ENCODE measurements around the gene CMIP. TPM values are rescaled to one million over a fixed set of nuclear protein-coding genes. Genes with fewer than 3 reads are reported as not detected.

The CMIP gene
- total and polyA plus RNA-seq, 7 donors, result 11.0 to 60.3 (median 20.4) TPM

GRCh38 chr16:81537721-81538561 is 93.3 kb downstream of the CMIP start:
- H3K27ac ChIP-seq, result no peak overlapping the region
- TF ChIP-seq POLR2AphosphoS5 (IDR thresholded peaks at IDR 0.05) (no peak), CTCF (IDR thresholded peaks at IDR 0.05) (no peak), EP300 (IDR thresholded peaks at IDR 0.05) (no peak), POLR2A (IDR thresholded peaks at IDR 0.05) (no peak)
- no peak for DNase-seq
- H3K36me3 ChIP-seq, result no peaks in the 10 kb centered on the region
- H3K9me3 ChIP-seq, result no peaks in the 10 kb centered on the region
- intact Hi-C loops (cut with DNase I), result no loop called here
- WGBS, 2 donors, result 86 to 88% methylated on average over 18 of the region's 18 CpGs
- H3K4me3 ChIP-seq, result no peak overlapping the region
- peaks cover 0 to 29% (median 22%) of the 10 kb centered on the region in 4 donors for H3K4me1 ChIP-seq
- no peaks in the 10 kb centered on the region for H3K27me3 ChIP-seq

DNA sequence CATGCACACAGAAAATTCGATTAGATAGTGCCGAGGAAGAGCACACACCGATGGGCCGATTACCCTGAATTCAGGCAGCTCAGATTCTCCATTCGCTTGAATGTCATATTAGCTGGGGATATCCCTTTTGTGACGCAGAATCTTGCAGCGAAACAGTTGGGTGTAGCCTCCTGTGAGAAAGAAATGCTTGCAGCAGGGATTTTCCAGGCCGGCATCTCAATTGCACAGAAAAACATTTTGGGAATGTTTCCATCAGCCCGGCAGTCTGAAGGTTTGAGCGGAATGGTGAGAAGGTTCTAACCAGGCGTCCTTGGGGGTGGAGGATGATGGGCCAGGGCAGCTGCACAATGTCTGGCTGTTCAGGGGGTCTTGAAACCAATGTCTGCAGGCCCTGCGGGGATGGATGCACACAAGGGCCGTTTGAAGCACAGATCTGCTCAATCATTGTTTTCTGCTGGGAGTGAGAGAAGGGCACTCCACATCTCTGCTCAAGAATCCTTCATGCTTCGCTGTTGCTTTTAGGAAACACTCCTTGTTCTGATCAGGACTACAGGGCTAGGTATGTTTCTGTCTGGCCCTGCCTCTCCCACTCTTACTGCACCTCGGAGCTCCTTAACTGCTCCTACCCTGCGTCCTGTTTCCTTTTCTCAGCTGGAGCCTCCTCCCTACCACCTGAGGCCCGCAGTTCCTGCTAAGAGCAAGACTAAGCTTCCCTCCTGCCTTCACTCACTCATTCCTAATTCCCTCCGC is 94.6 kb downstream of the CMIP start:
- peaks cover 0 to 39% (median 30%) of the 10 kb centered on the region in 4 donors for H3K4me1 ChIP-seq
- intact Hi-C loops (cut with DNase I), result no loop called here
- 74% methylated on average over 18 of the region's 18 CpGs for WGBS, 2 donors

GRCh38 chr16:81539759-81540472 is 95.3 kb downstream of the CMIP start:
- 90 to 95% methylated on average over 19 of the region's 19 CpGs for WGBS, 2 donors

More for the DNA sequence above, 94.6 kb downstream of the CMIP start:
- H3K27me3 ChIP-seq, result no peaks in the 10 kb centered on the region
- H3K27ac ChIP-seq, result peak overlapping the region in 2 of 4 donors; percentile 6 to 13
- DNase-seq, result no peak
- no peaks in the 10 kb centered on the region for H3K9me3 ChIP-seq
- TF ChIP-seq POLR2AphosphoS5 (IDR thresholded peaks at IDR 0.05), result no peak
- no peak for TF ChIP-seq CTCF (IDR thresholded peaks at IDR 0.05)
- no peak for TF ChIP-seq POLR2A (IDR thresholded peaks at IDR 0.05)
- no peak for TF ChIP-seq EP300 (IDR thresholded peaks at IDR 0.05)
- no peak overlapping the region for H3K4me3 ChIP-seq
- H3K36me3 ChIP-seq, result no peaks in the 10 kb centered on the region

More at GRCh38 chr16:81539759-81540472, 95.3 kb downstream of the CMIP start:
- H3K27ac ChIP-seq, result no peak overlapping the region
- no peaks in the 10 kb centered on the region for H3K9me3 ChIP-seq
- no peak for TF ChIP-seq POLR2AphosphoS5 (IDR thresholded peaks at IDR 0.05)
- TF ChIP-seq POLR2A (IDR thresholded peaks at IDR 0.05), result no peak
- TF ChIP-seq EP300 (IDR thresholded peaks at IDR 0.05), result no peak
- TF ChIP-seq CTCF (IDR thresholded peaks at IDR 0.05), result no peak
- intact Hi-C loops (cut with DNase I), result no loop called here
- H3K27me3 ChIP-seq, result no peaks in the 10 kb centered on the region
- DNase-seq, result no peak
- H3K36me3 ChIP-seq, result no peaks in the 10 kb centered on the region
- H3K4me1 ChIP-seq, result peaks cover 0 to 46% (median 37%) of the 10 kb centered on the region in 4 donors
- H3K4me3 ChIP-seq, result no peak overlapping the region

All from sigmoid colon (tissue), 7 donors.